Measurements from ENCODE around the gene LTBP1.

GRCh38 chr2:33380001-33380609, 433.4 kb downstream of the LTBP1 start:
- TF ChIP-seq CTCF (IDR thresholded peaks at IDR 0.05; ENCODE audit: insufficient read depth, low read length) (peak; percentile 31), POLR2AphosphoS5 (IDR thresholded peaks at IDR 0.05; ENCODE audit: low read depth) (no peak), SPI1 (IDR thresholded peaks at IDR 0.05; ENCODE audit: borderline replicate concordance, low read depth) (no peak), GABPA (IDR thresholded peaks at IDR 0.05; ENCODE audit: low read depth) (no peak), REST (IDR thresholded peaks at IDR 0.05; ENCODE audit: insufficient replicate concordance, low read depth) (no peak)

Data from HL-60 (cell line).